Tibial nerve (tissue), 4 donors: ENCODE results near the gene TP73.

Experiments used
- CTCF ChIP-seq, 5 experiments: fragments of 200-600 bp in 3 of 5; fragments of 450-650 bp in 2 of 5; sonication (generic) in 3 of 5; IDR thresholded peaks; one replicate each; pipeline ENCODE4 v1.5.1; 2016 to 2019; ENCODE audit warnings: antibody characterized with exemption in 5 of 5, mild to moderate bottlenecking in 3 of 5, moderate library complexity in 2 of 5
- EP300 ChIP-seq, 2 donors: sonication (generic); formaldehyde crosslinking; IDR thresholded peaks; one replicate each; pipeline ENCODE4 v1.6.1; 2017; ENCODE audit warnings: antibody characterized with exemption in 2 of 2, mild to moderate bottlenecking in 1 of 2
- POLR2A ChIP-seq, 2 donors: fragments of 450-650 bp; IDR thresholded peaks; one replicate each; pipeline ENCODE4 v1.6.1; 2017; ENCODE audit warnings: antibody characterized with exemption in 2 of 2, mild to moderate bottlenecking in 2 of 2, moderate library complexity in 2 of 2

- TF ChIP-seq CTCF (IDR thresholded peaks at IDR 0.05) (no peak), POLR2A (IDR thresholded peaks at IDR 0.05) (no peak), EP300 (IDR thresholded peaks at IDR 0.05) (no peak)
Observed at GRCh38 chr1:3645666-3646355, 6.5 kb upstream of the TP73 start.
